ENCODE results near the gene GREB1L.

- TF ChIP-seq POLR2AphosphoS5 (IDR thresholded peaks at IDR 0.05) = no peak
- TF ChIP-seq CTCF (IDR thresholded peaks at IDR 0.05) = no peak
These were observed 103.8 kb downstream of the GREB1L start for GRCh38 chr18:21345840-21346239.

Measured in esophagus muscularis mucosa (tissue), 3 donors.